GF-D8 (cell line): ENCODE results near the gene ABLIM3.

ENCODE experiments used
- DNase-seq: peaks from one replicate; lab custom pipeline; 2025; lab: John Stamatoyannopoulos, UW

The ABLIM3 gene

GRCh38 chr5:149133795-149134777, 7.2 kb upstream of the ABLIM3 start:
- no peak for DNase-seq

GRCh38 chr5:149134778-149135500, 6.4 kb upstream of the ABLIM3 start:
- DNase-seq = no peak

GRCh38 chr5:149135536-149136201, 5.6 kb upstream of the ABLIM3 start:
- no peak for DNase-seq

- no peak for DNase-seq
Measured at GRCh38 chr5:149138182-149138923, 2.9 kb upstream of the ABLIM3 start.

GRCh38 chr5:149140197-149141002, 893 bp upstream of the ABLIM3 start:
- DNase-seq = no peak

GRCh38 chr5:149141957-149142851, 911 bp downstream of the ABLIM3 start:
- no peak for DNase-seq

- no peak for DNase-seq
Measured at GRCh38 chr5:149143470-149143869, 2.2 kb downstream of the ABLIM3 start.

GRCh38 chr5:149144637-149145036, 3.3 kb downstream of the ABLIM3 start:
- DNase-seq = no peak

- no peak for DNase-seq
Measured at GRCh38 chr5:149145138-149145537, 3.8 kb downstream of the ABLIM3 start.

GRCh38 chr5:149147676-149148075, 6.4 kb downstream of the ABLIM3 start:
- no peak for DNase-seq

GRCh38 chr5:149149942-149150341, 8.6 kb downstream of the ABLIM3 start:
- no peak for DNase-seq

GRCh38 chr5:149150457-149150856, 9.2 kb downstream of the ABLIM3 start:
- peak; percentile 15 for DNase-seq

- DNase-seq = no peak
Measured at GRCh38 chr5:149151717-149152116, 10.4 kb downstream of the ABLIM3 start.

GRCh38 chr5:149152317-149152746, 11.0 kb downstream of the ABLIM3 start:
- no peak for DNase-seq

- DNase-seq = no peak
Measured at GRCh38 chr5:149153193-149153750, 12.0 kb downstream of the ABLIM3 start.

GRCh38 chr5:149153751-149154610, 12.7 kb downstream of the ABLIM3 start:
- no peak for DNase-seq

GRCh38 chr5:149154650-149155049, 13.4 kb downstream of the ABLIM3 start:
- no peak for DNase-seq

- DNase-seq = no peak
Measured at GRCh38 chr5:149156435-149157083, 15.3 kb downstream of the ABLIM3 start.
